Right kidney (tissue), 1 donor: ENCODE measurements around the gene PLS3.

Source experiments
- DNase-seq: peaks from one replicate; pipeline ENCODE4 v3.0.0-alpha.2; 2016

Gene PLS3

GRCh38 chrX:115563633-115564162 is 2.7 kb downstream of the PLS3 start:
- DNase-seq = no peak

GRCh38 chrX:115564243-115564642 is 3.3 kb downstream of the PLS3 start:
- DNase-seq = no peak

- DNase-seq = no peak
Measured at GRCh38 chrX:115565888-115566287, 4.9 kb downstream of the PLS3 start.

- DNase-seq = no peak
Measured at GRCh38 chrX:115571712-115572111, 10.7 kb downstream of the PLS3 start.

- DNase-seq = no peak
Measured at GRCh38 chrX:115573185-115573584, 12.2 kb downstream of the PLS3 start.

GRCh38 chrX:115576676-115577075 is 15.7 kb downstream of the PLS3 start:
- DNase-seq = no peak

GRCh38 chrX:115579327-115579726 is 18.4 kb downstream of the PLS3 start:
- DNase-seq = no peak

- DNase-seq = no peak
Measured at GRCh38 chrX:115579786-115580294, 18.9 kb downstream of the PLS3 start.

- no peak for DNase-seq
Measured at GRCh38 chrX:115581759-115582615, 21.0 kb downstream of the PLS3 start.

- no peak for DNase-seq
Measured at GRCh38 chrX:115582616-115583495, 21.9 kb downstream of the PLS3 start.

- no peak for DNase-seq
Measured at GRCh38 chrX:115583496-115584004, 22.6 kb downstream of the PLS3 start.

- DNase-seq = no peak
Measured at GRCh38 chrX:115584696-115585095, 23.7 kb downstream of the PLS3 start.

GRCh38 chrX:115588179-115588578 is 27.2 kb downstream of the PLS3 start:
- DNase-seq = no peak

GRCh38 chrX:115589419-115589818 is 28.4 kb downstream of the PLS3 start:
- no peak for DNase-seq

- no peak for DNase-seq
Measured at GRCh38 chrX:115591420-115591819, 30.4 kb downstream of the PLS3 start.

GRCh38 chrX:115591856-115592842 is 31.2 kb downstream of the PLS3 start:
- DNase-seq = no peak

- no peak for DNase-seq
Measured at GRCh38 chrX:115592997-115593734, 32.2 kb downstream of the PLS3 start.

GRCh38 chrX:115595049-115595448 is 34.1 kb downstream of the PLS3 start:
- no peak for DNase-seq

- no peak for DNase-seq
Measured at GRCh38 chrX:115598556-115598955, 37.6 kb downstream of the PLS3 start.

GRCh38 chrX:115602308-115602707 is 41.3 kb downstream of the PLS3 start:
- no peak for DNase-seq
